GM19397 (cell line): ENCODE data around the gene FAM120A.

ENCODE experiments used
- ATAC-seq: cut with Tn5 transposase; IDR thresholded peaks from one replicate; pipeline ENCODE4 v1.9.1; 2021; ENCODE audit warnings: mild to moderate bottlenecking, moderate library complexity; ENCODE audit not compliant: unreplicated experiment

The FAM120A gene

GRCh38 chr9:93467462-93467861 lies 16.0 kb downstream of the FAM120A start:
- no peak for ATAC-seq

GRCh38 chr9:93468763-93469456 lies 17.4 kb downstream of the FAM120A start:
- ATAC-seq: no peak

GRCh38 chr9:93470391-93470790 lies 18.9 kb downstream of the FAM120A start:
- ATAC-seq: no peak

DNA sequence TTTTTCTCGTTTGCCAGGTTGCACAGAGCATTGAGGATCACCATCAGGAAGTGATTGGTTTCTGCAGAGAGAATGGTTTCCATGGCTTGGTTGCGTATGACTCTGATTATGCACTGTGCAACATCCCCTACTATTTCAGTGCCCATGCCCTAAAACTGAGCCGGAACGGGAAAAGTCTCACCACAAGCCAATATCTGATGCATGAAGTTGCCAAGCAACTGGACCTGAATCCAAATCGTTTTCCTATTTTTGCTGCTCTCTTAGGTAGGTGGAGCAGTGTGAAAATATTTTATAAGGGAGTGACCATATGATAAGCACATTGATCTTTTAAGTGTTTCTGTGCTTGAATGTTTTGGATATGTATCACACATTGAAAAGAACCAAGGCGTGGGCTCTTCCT lies 19.6 kb downstream of the FAM120A start:
- ATAC-seq: no peak

DNA sequence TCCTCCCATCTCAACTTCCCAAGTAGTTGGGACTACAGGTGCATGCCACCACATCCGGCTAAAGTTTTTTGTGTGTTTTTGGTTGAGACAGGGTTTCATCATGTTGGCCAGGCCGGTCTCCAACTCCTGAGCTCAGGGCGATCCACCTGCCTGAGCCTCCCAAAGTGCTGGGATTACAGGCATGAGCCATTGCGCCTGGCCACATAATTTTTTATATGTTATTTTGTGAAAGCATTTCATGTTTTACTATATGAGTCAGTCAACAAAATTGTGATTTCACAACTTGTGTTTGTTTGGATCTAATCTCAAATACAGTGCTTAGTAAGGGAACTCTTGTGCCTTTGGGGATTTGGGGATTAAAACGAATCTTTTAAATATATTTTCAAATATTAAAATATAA lies 21.9 kb downstream of the FAM120A start:
- no peak for ATAC-seq

DNA sequence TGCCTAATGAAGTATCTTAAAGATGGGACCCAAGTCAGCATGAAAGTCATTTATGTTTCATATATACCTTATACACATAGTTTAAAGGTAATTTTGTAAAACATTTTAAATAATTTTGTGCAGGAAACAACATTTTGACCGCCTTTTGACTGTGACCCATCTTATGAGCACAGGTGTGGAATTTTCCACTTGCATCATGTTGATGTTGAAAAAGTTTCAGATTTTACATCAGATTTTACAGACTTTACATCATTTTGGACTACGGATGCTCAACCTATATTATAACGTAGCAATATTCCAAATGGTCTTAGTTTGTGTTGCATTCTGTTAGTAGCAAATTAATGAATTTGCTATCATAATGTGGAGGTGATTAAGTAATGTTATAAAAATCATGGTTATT lies 23.6 kb downstream of the FAM120A start:
- ATAC-seq: no peak

DNA sequence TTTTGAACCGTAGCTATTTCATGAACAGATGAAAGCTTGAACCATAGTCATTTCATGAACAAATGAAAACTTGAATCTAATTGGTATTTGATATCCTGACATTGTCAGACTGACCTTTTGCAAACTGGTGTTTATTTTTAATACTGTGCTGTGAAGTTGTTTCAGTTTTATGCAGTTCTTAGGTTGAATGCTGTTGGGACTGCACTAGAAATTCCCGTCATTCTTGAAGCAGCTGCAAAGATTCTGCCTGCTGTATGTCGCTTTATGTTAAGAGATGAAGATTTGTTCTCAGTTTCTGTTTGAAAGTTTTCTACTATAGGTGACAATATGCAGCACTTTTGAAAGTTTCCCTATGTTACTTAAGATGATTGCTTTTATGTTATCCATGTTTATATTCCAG lies 24.4 kb downstream of the FAM120A start:
- ATAC-seq: no peak

- ATAC-seq: no peak
Observed at GRCh38 chr9:93476924-93477323, 25.4 kb downstream of the FAM120A start.

GRCh38 chr9:93477397-93477796 lies 25.9 kb downstream of the FAM120A start:
- no peak for ATAC-seq

DNA sequence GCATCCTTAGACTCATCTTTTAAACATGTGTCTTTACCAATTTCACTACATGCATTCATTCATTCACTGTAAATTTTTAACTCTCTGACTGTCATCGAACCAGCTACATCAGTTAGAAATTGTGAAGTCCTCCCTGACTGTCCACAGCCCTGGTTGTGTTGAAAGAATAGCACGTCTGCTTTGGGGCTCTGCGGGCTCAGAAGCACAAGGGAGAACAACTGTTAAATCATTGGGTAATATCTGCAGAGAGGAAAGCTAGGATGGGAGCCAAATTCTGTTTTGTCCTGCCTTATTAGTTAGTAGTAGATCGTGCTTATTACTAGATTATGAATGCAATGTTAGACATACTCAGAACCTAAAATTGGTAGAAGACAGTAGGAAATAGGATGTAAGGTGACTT lies 28.2 kb downstream of the FAM120A start:
- ATAC-seq: no peak

DNA sequence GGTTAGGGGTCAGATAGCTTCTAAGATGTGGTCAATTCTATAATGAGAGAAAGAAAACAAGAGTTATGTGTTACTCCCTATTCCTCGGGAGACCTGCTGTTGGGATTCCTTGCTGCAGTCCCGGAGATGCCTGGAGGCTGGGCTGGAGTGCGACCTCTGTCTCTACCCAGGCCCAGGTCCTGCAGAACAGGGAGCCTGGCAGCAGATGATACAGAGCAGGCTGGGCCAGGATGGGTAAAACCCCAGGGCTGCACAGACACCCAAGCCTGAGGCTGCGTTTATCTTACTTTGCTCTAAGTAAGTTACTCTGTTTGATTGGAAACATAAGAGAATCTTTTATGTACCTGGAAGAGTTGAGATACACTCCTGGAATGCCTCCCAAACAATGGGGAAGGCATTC lies 28.8 kb downstream of the FAM120A start:
- no peak for ATAC-seq

- ATAC-seq: no peak
Observed at GRCh38 chr9:93480728-93481324, 29.3 kb downstream of the FAM120A start.

DNA sequence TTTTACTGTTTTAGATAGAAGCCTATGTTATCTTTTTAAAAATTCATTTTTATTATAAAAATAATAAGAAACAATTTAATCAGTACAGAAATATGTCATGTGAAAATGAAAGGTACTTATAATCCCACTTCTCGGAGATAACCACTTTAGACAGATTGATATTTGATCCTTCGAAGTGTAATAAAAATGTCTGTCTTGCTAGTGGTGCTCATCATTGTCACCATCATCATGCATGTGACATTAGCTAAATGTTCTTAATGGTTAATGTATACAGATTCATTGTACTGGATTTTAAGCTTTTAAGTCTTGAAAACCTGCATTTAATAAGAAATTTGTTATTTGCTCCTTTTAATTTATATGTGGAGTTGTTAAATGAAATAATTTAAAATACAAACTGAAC lies 32.0 kb downstream of the FAM120A start:
- ATAC-seq: no peak

DNA sequence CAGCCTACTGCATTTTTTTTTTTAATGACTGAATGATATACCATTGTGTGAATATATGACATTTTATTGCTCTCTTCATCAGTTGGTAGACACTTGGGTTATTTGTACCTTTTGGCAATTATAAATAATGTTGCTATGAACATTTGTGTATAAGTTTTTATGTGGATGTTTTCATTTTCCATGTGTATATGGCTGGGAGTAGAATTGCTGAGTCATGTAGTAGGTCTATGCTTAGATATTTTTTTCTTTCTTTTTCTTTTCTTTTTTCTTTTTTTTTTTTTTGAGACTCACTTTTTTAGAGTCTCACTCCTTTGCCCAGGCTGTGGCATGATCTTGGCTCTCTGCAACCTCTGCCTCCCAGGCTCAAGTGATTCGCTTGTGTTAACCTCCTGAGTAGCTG lies 34.8 kb downstream of the FAM120A start:
- no peak for ATAC-seq

DNA sequence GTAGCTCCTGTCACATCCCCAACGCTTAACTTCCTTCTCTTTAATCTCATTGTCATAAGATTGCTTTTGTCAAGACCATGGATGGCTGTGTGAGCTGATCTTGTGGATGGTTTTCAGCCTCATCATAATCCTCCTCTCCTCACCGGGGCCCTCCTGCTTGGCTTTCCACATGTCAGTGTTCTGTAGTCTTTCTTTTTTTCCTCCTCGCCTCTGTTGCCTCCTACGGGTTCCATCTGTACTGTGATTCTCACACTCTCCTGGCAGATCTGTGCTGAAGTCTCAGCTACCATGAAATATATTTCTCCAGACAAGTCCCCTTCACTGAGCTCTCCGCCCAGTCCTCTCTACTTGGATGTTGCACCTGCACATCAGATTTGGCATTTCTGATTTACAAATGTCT lies 36.8 kb downstream of the FAM120A start:
- no peak for ATAC-seq

GRCh38 chr9:93491593-93492232 lies 40.2 kb downstream of the FAM120A start:
- no peak for ATAC-seq

GRCh38 chr9:93492327-93492726 lies 40.8 kb downstream of the FAM120A start:
- ATAC-seq: no peak

- ATAC-seq: no peak
Observed at GRCh38 chr9:93493949-93494348, 42.5 kb downstream of the FAM120A start.

GRCh38 chr9:93496285-93496684 lies 44.8 kb downstream of the FAM120A start:
- no peak for ATAC-seq

DNA sequence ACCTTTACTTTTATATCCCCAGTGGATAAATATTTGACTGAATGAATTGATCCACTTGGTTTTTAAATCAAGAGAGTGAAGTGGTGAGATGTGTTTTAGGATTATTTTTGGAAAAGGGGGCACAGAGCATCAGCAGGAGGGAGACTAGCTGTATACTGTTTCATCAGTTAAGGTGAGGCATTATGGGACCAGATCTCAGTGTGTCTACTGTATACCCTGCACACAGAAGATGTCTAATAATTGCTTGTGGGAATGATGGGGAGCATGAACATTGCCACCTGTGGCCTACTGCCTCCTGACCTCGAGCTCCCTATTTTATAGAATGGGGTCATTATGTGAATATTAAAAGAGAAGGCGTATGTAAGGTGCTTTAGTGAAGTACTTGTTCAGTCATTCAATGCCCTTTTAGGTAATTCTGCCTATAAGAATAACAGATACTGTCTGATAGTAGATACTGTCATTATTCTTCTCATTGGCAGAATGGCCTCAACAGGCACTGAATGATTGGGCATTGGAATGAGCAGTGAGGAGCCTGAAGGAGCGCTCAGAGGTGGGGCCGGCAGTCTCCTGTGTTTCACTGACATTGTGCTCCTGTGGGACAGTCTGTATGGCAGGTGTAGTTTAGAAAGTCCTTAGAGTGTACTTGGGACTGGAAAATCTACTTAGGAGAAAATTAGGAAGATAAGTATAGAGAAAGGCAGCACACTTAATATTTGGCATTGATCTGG lies 49.2 kb downstream of the FAM120A start:
- ATAC-seq: no peak

DNA sequence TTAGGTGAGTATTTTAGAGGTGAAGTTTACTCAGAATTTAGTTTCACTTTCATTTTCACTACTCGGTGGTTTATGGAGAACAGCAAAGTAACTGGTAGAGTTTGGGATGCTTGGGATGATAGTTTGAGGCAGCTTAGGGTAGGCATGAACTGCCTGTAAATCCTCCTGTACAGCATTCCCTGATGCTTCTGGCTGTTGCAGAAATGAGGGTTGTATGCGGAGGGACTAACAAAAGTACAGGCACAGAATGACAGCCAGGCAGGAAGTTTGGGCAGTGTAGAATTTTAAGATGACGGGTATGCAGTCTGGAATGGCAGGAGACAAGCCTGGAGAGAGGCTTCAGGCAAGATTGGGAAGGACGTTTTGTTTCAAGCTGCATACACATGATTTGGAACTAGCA lies 49.9 kb downstream of the FAM120A start:
- no peak for ATAC-seq

DNA sequence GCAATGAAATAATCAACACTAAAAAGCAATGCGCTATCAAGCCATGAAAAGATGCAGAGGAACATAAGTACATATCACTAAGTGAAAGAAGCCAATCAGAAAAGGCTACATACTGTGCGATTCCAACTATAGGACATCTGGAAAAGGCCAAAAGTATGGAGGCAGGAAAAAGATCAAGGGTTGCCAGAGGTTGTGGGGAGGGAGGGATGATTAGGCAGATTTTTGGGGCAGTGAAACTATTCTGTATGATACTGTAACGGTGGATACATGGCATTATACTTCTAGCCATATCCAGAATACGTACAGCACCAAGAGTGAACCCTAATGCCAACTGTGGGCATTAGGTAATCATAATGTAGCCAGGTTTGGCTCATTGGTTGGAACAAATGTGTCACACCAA lies 51.9 kb downstream of the FAM120A start:
- ATAC-seq: no peak
